Adrenal gland (tissue), 12 donors: ENCODE measurements around the gene ST8SIA6. TPM values are rescaled to one million over a fixed set of nuclear protein-coding genes. Genes with fewer than 3 reads are reported as not detected.

Experiments
- DNase-seq, 7 donors: peaks; one replicate each; pipeline ENCODE4 v3.0.0-alpha.2; 2019 to 2020
- H3K27ac ChIP-seq, 5 donors: fragments of 200-600 bp; sonication (generic) in 4 of 5; 1 replicate in 3 of 5; 2 replicates in 2 of 5; pipeline versions ENCODE4 v1.5.1 to v1.8.0; 2016 to 2020; ENCODE audit warnings: mild to moderate bottlenecking in 1 of 5
- H3K27me3 ChIP-seq: fragments of 200-600 bp; 2 replicates; pipeline ENCODE4 v1.8.0; 2021
- H3K36me3 ChIP-seq, 2 donors: fragments of 200-600 bp; replicated peaks in 1 of 2; 1 replicate in 1 of 2; 2 replicates in 1 of 2; pipeline versions ENCODE4 v1.5.1 to v1.8.0; 2018 to 2022
- H3K4me1 ChIP-seq, 2 donors: fragments of 200-600 bp; replicated peaks in 1 of 2; 1 replicate in 1 of 2; 2 replicates in 1 of 2; pipeline versions ENCODE4 v1.5.1 to v1.8.0; 2018 to 2021
- H3K4me3 ChIP-seq, 4 donors: fragments of 200-600 bp; sonication (generic) in 3 of 4; one replicate each; pipeline ENCODE4 v1.5.1; 2016 to 2018
- H3K9me3 ChIP-seq, 3 donors: fragments of 200-600 bp; sonication (generic) in 1 of 3; replicated peaks in 1 of 3; 1 replicate in 2 of 3; 2 replicates in 1 of 3; pipeline versions ENCODE4 v1.5.1 to v1.8.0; 2016 to 2021
- POLR2A ChIP-seq, 2 donors: fragments of 450-650 bp; IDR thresholded peaks; one replicate each; pipeline ENCODE4 v1.6.1; 2017; ENCODE audit warnings: antibody characterized with exemption in 2 of 2, mild to moderate bottlenecking in 2 of 2, moderate library complexity in 1 of 2
- WGBS, 4 donors: extraction: QIAGEN DNeasy Blood & Tissue Kit in 2 of 4; methylation state at CpG; one replicate each; pipeline versions ENCODE4 v1.1.5 to v1.1.7; 2013 to 2017; 5-methylcytosine and 5-hydroxymethylcytosine counted together
- intact Hi-C, 2 donors: fragments of 100-400 bp; cut with DNase I; formaldehyde crosslinking; loops; one replicate each; pipeline versions ENCODE4 v1.14.1 to v1.15.0; 2022 to 2023
- polyA plus RNA-seq, 3 donors: library from polyadenylated mRNA; stranded (reverse); fragments of 200-250 nt in 2 of 3; fragments of 350-450 nt in 1 of 3; fragmentation: Illumina TruSeq in 1 of 3; extraction: RNeasy Lipid Tissue Mini Kit (QIAGEN cat#74804) in 1 of 3; gene quantifications; one replicate each; pipeline ENCODE4 v1.2.3, GENCODE V29; 2013 to 2014
- total RNA-seq, 9 donors: library from RNA; depleted of rRNA in 4 of 9; stranded (reverse); fragments of >200 nt in 4 of 9; fragments of 120-200 nt in 1 of 9; fragmentation: NEBNext Ultra II Directional in 1 of 9; extraction: Animal tissue kit (Norgen Biotek cat#: 25700) in 1 of 9; gene quantifications; one replicate each; pipeline versions ENCODE4 v1.1.0 to v1.2.4, GENCODE V29; 2013 to 2023
- TF ChIP-seq, protein P1 (sequence below), 6 experiments: fragments of 450-650 bp in 4 of 6; fragments of 200-600 bp in 2 of 6; sonication (generic) in 1 of 6; IDR thresholded peaks; 1 replicate in 5 of 6; 2 replicates in 1 of 6; pipeline versions ENCODE4 v1.5.1 to v1.8.0; 2016 to 2021; ENCODE audit warnings: antibody characterized with exemption in 6 of 6, mild to moderate bottlenecking in 2 of 6, moderate library complexity in 1 of 6
- donor health status: healthy with polysubstance abuse.
- donor health status: Bipolar disorder and iron deficiency.
- donor health status: DM: yes; HTN: yes; CAD: no.
- donor health status: DM: no; HTN: no; CAD: no.
- donor health status: DM: no; HTN: no; CAD: no.
- donor health status: DM: yes; HTN: yes; CAD: no.

Gene ST8SIA6
- total and polyA plus RNA-seq, 12 donors = 0.13 to 3.4 (median 0.54) TPM; not detected in 1

- H3K4me3 ChIP-seq = no peak overlapping the region
Observed at GRCh38 chr10:17394854-17395253, 59.5 kb downstream of the ST8SIA6 start.

DNA sequence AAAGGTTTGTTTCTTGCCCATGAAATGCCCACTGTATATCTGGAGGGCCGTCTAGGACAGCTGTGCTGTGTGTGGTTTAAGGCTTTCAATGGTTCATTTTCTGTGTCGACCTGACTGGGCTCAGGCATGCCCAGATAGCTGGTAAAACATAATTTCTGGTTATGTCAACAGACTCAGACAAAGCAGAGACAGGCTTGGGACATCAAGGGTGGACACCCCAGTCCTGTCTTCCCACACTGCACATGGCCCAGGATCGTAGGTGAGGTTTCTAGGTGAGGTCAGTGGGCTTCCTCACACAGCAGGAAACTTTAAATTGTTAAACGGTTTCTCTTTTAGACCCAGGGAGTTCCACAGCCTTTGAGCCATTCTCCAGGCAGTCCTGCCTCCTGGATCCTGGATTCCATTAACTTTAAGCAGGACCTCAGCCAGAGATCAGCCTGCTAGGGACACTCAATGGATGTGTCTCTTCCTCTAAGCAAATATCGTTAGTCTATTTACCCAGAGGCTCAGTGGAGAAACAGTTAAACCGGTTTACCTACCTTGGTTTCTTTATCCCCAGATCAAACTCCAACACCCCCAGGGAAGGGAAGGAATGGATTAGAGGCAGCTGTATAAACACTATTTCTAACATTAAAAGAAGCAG, 66.4 kb downstream of the ST8SIA6 start:
- Histone ChIP-seq H3K4me1 (no peaks in the 10 kb centered on the region), H3K9me3 (no peaks in the 10 kb centered on the region), H3K36me3 (no peaks in the 10 kb centered on the region), H3K27me3 (no peaks in the 10 kb centered on the region), H3K27ac (no peak overlapping the region), H3K4me3 (no peak overlapping the region)
- intact Hi-C loops = no loop called here
- TF ChIP-seq POLR2A (IDR thresholded peaks at IDR 0.05) = no peak
- TF ChIP-seq, protein P1, sequence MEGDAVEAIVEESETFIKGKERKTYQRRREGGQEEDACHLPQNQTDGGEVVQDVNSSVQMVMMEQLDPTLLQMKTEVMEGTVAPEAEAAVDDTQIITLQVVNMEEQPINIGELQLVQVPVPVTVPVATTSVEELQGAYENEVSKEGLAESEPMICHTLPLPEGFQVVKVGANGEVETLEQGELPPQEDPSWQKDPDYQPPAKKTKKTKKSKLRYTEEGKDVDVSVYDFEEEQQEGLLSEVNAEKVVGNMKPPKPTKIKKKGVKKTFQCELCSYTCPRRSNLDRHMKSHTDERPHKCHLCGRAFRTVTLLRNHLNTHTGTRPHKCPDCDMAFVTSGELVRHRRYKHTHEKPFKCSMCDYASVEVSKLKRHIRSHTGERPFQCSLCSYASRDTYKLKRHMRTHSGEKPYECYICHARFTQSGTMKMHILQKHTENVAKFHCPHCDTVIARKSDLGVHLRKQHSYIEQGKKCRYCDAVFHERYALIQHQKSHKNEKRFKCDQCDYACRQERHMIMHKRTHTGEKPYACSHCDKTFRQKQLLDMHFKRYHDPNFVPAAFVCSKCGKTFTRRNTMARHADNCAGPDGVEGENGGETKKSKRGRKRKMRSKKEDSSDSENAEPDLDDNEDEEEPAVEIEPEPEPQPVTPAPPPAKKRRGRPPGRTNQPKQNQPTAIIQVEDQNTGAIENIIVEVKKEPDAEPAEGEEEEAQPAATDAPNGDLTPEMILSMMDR (IDR thresholded peaks at IDR 0.05) = no peak
- DNase-seq = no peak
- WGBS, 4 donors = 61 to 77% (median 62%) methylated on average over 6 of the region's 6 CpGs

More at GRCh38 chr10:17394854-17395253, 59.5 kb downstream of the ST8SIA6 start:
- intact Hi-C loops = no loop called here
- 42 to 52% (median 46%) methylated on average over 6 of the region's 6 CpGs for WGBS, 4 donors
- H3K36me3 ChIP-seq = no peaks in the 10 kb centered on the region
- DNase-seq = no peak
- no peak for TF ChIP-seq POLR2A (IDR thresholded peaks at IDR 0.05)
- TF ChIP-seq, protein P1 (IDR thresholded peaks at IDR 0.05) = no peak
- H3K9me3 ChIP-seq = no peaks in the 10 kb centered on the region
- no peaks in the 10 kb centered on the region for H3K4me1 ChIP-seq
- no peaks in the 10 kb centered on the region for H3K27me3 ChIP-seq
- H3K27ac ChIP-seq = no peak overlapping the region

GRCh38 chr10:17386616-17387075, 67.7 kb downstream of the ST8SIA6 start:
- WGBS, 4 donors = 90 to 96% (median 93%) methylated on average over 15 of the region's 15 CpGs
- Histone ChIP-seq H3K4me1 (no peaks in the 10 kb centered on the region), H3K4me3 (no peak overlapping the region), H3K36me3 (no peaks in the 10 kb centered on the region), H3K27me3 (no peaks in the 10 kb centered on the region), H3K9me3 (no peaks in the 10 kb centered on the region), H3K27ac (no peak overlapping the region)
- intact Hi-C loops = no loop called here
- TF ChIP-seq, protein P1 (IDR thresholded peaks at IDR 0.05) = no peak
- no peak for TF ChIP-seq POLR2A (IDR thresholded peaks at IDR 0.05)
- no peak for DNase-seq

GRCh38 chr10:17386021-17386420, 68.4 kb downstream of the ST8SIA6 start:
- TF ChIP-seq POLR2A (IDR thresholded peaks at IDR 0.05) = no peak
- TF ChIP-seq, protein P1 (IDR thresholded peaks at IDR 0.05) = no peak
- WGBS, 4 donors = 86 to 98% (median 89%) methylated on average over 6 to 18 of the region's 18 CpGs
- no peaks in the 10 kb centered on the region for H3K4me1 ChIP-seq
- H3K27me3 ChIP-seq = no peaks in the 10 kb centered on the region
- H3K9me3 ChIP-seq = no peaks in the 10 kb centered on the region
- no peak overlapping the region for H3K27ac ChIP-seq
- no peaks in the 10 kb centered on the region for H3K36me3 ChIP-seq
- no peak for DNase-seq
- no peak overlapping the region for H3K4me3 ChIP-seq
- intact Hi-C loops = no loop called here
